ENCODE data around the gene IFI44.

DNA sequence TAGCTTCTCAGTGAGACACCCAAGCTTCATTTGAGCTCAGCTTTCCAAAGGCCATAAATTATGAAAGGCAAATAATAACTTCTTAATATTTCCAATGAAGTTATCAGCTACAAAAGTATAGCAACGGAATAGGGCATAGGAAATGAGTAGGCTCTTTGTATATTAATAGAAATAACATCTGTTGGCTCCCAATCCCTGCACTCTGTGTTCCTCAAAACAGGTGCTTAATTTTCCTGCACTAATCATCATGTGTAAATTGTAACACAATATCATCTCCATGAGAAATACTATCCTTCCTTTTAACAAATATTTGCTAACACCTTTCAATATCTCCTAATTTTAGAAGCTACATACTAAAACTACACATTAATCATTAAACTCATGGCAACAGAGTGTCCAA is 48.6 kb upstream of the IFI44 start:
- TF ChIP-seq, protein P1, sequence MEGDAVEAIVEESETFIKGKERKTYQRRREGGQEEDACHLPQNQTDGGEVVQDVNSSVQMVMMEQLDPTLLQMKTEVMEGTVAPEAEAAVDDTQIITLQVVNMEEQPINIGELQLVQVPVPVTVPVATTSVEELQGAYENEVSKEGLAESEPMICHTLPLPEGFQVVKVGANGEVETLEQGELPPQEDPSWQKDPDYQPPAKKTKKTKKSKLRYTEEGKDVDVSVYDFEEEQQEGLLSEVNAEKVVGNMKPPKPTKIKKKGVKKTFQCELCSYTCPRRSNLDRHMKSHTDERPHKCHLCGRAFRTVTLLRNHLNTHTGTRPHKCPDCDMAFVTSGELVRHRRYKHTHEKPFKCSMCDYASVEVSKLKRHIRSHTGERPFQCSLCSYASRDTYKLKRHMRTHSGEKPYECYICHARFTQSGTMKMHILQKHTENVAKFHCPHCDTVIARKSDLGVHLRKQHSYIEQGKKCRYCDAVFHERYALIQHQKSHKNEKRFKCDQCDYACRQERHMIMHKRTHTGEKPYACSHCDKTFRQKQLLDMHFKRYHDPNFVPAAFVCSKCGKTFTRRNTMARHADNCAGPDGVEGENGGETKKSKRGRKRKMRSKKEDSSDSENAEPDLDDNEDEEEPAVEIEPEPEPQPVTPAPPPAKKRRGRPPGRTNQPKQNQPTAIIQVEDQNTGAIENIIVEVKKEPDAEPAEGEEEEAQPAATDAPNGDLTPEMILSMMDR (IDR thresholded peaks at IDR 0.05 in 2 of 3, conservative IDR thresholded peaks at IDR 0.05 in 1 of 3; ENCODE audit: control insufficient read depth in 2 of 3, extremely low read depth in 1 of 3, insufficient read depth in 1 of 3, low read depth in 3 of 3, low read length in 3 of 3) = no peak
- TF ChIP-seq, protein P2, sequence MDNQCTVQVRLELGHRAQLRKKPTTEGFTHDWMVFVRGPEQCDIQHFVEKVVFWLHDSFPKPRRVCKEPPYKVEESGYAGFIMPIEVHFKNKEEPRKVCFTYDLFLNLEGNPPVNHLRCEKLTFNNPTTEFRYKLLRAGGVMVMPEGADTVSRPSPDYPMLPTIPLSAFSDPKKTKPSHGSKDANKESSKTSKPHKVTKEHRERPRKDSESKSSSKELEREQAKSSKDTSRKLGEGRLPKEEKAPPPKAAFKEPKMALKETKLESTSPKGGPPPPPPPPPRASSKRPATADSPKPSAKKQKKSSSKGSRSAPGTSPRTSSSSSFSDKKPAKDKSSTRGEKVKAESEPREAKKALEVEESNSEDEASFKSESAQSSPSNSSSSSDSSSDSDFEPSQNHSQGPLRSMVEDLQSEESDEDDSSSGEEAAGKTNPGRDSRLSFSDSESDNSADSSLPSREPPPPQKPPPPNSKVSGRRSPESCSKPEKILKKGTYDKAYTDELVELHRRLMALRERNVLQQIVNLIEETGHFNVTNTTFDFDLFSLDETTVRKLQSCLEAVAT (IDR thresholded peaks at IDR 0.05) = no peak
- TF ChIP-seq POLR2AphosphoS5 (IDR thresholded peaks at IDR 0.05; ENCODE audit: low read length) = no peak
- no peak for TF ChIP-seq FOS (IDR thresholded peaks at IDR 0.05; ENCODE audit: borderline replicate concordance, extremely low read depth, insufficient read length)
- TF ChIP-seq EZH2 (IDR thresholded peaks at IDR 0.05; ENCODE audit: borderline replicate concordance, control insufficient read depth, low read depth, low read length) = no peak
- no peak for TF ChIP-seq POLR2A (IDR thresholded peaks at IDR 0.05; ENCODE audit: low read depth, low read length)
